HCT116 (cell line): ENCODE results near the gene TBRG4.
"Not testable (repeated sequence)": the region's sequence is repeated elsewhere in the genome, so short reads cannot be mapped to it uniquely, and the experiment has no call there.

Experiments used
- ATF3 ChIP-seq: IDR thresholded peaks from 2 replicates; pipeline ENCODE4 v1.6.1; 2012
- ELF1 ChIP-seq: IDR thresholded peaks from 2 replicates; pipeline ENCODE4 v1.6.1; 2012; ENCODE audit warnings: low read depth, borderline replicate concordance
- EZH2 ChIP-seq: fragments of 200-600 bp; sonication (generic); IDR thresholded peaks from 2 replicates; pipeline ENCODE4 v1.6.1; 2017; ENCODE audit warnings: antibody characterized with exemption, mixed run types
- EZH2phosphoT487 ChIP-seq: fragments of 200-600 bp; IDR thresholded peaks from 2 replicates; pipeline ENCODE4 v1.6.1; 2018; ENCODE audit warnings: antibody characterized with exemption, borderline replicate concordance
- FOSL1 ChIP-seq: IDR thresholded peaks from 2 replicates; pipeline ENCODE4 v1.6.1; 2012; ENCODE audit warnings: low read depth
- JUND ChIP-seq: IDR thresholded peaks from 2 replicates; pipeline ENCODE4 v1.6.1; 2012
- POLR2A ChIP-seq: IDR thresholded peaks from 2 replicates; pipeline ENCODE4 v1.7.0; 2011; ENCODE audit warnings: borderline replicate concordance; ENCODE audit not compliant: insufficient read depth, insufficient read length; ENCODE audit errors: extremely low read depth
- POLR2AphosphoS5 ChIP-seq: IDR thresholded peaks from 2 replicates; pipeline ENCODE4 v1.6.1; 2011; ENCODE audit warnings: mild to moderate bottlenecking, low read depth, low read length, moderate library complexity
- REST ChIP-seq: IDR thresholded peaks from 2 replicates; pipeline ENCODE4 v1.6.1; 2012; ENCODE audit warnings: low read depth
- SIN3A ChIP-seq: IDR thresholded peaks from 2 replicates; pipeline ENCODE4 v1.6.1; 2012; ENCODE audit warnings: low read depth
- SRF ChIP-seq: IDR thresholded peaks from 2 replicates; pipeline ENCODE4 v1.6.1; 2012; ENCODE audit warnings: low read depth
- TCF7L2 ChIP-seq: IDR thresholded peaks from 2 replicates; pipeline ENCODE4 v1.7.0; 2011; ENCODE audit warnings: borderline replicate concordance, inconsistent platforms; ENCODE audit not compliant: insufficient read depth, insufficient read length; ENCODE audit errors: extremely low read depth
- YY1 ChIP-seq: IDR thresholded peaks from 2 replicates; pipeline ENCODE4 v1.6.1; 2011; ENCODE audit warnings: low read length, low read depth, moderate library complexity, mild to moderate bottlenecking; ENCODE audit not compliant: insufficient replicate concordance; ENCODE audit errors: extremely low read depth
- TF ChIP-seq, protein P1 (sequence below), 3 experiments: fragments of 200-600 bp in 1 of 3; sonication (generic) in 1 of 3; IDR thresholded peaks in 2 of 3; conservative IDR thresholded peaks in 1 of 3; 2 replicates each; pipeline ENCODE4 v1.5.1; 2012 to 2017; ENCODE audit warnings: low read depth in 2 of 3, low read length in 2 of 3, antibody characterized with exemption in 1 of 3, borderline replicate concordance in 1 of 3, control low read depth in 1 of 3, mild to moderate bottlenecking in 1 of 3, mixed read lengths in 1 of 3, mixed run types in 1 of 3, moderate library complexity in 1 of 3; ENCODE audit not compliant: insufficient read depth in 1 of 3

DNA sequence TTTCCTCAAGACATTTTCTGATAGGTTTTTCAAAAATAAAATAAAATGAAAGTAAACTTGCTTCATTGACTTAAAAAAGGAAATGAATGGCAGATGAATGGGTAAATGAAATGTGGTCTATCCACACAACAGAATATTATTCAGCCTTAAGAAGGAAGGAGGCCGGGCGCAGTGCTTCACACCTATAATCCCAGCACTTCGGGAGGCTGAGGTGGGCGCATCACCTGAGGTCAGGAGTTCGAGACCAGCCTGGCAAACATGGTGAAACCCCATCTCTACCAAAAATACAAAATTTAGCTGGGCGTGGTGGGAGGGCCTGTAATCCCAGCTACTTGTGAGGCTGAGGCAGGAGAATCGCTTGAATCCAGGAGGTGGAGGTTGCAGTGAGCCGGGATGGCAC lies 42.4 kb upstream of the TBRG4 start:
- TF ChIP-seq POLR2A, SRF, EZH2, REST, POLR2AphosphoS5, EZH2phosphoT487, TCF7L2, FOSL1, SIN3A, JUND, ELF1, YY1, ATF3: not testable (repeated sequence)
- TF ChIP-seq, protein P1, sequence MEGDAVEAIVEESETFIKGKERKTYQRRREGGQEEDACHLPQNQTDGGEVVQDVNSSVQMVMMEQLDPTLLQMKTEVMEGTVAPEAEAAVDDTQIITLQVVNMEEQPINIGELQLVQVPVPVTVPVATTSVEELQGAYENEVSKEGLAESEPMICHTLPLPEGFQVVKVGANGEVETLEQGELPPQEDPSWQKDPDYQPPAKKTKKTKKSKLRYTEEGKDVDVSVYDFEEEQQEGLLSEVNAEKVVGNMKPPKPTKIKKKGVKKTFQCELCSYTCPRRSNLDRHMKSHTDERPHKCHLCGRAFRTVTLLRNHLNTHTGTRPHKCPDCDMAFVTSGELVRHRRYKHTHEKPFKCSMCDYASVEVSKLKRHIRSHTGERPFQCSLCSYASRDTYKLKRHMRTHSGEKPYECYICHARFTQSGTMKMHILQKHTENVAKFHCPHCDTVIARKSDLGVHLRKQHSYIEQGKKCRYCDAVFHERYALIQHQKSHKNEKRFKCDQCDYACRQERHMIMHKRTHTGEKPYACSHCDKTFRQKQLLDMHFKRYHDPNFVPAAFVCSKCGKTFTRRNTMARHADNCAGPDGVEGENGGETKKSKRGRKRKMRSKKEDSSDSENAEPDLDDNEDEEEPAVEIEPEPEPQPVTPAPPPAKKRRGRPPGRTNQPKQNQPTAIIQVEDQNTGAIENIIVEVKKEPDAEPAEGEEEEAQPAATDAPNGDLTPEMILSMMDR (IDR thresholded peaks at IDR 0.05 in 2 of 3, conservative IDR thresholded peaks at IDR 0.05 in 1 of 3; ENCODE audit: borderline replicate concordance in 1 of 3, insufficient read depth in 1 of 3, low read depth in 2 of 3, low read length in 2 of 3), result not testable (repeated sequence)
